A549 treated with dexamethasone at 1 μM for 4 hours (cell line): Measurements from ENCODE around the gene FSTL5. TPM values are rescaled to one million over a fixed set of nuclear protein-coding genes. Genes with fewer than 3 reads are reported as not detected.

Experiments used
- total RNA-seq: library from RNA; stranded (reverse); fragments of 200-300 nt; extraction: Qiagen RNA extraction; gene quantifications from 5 replicates; pipeline ENCODE4 v1.2.3, GENCODE V29; 2022

FSTL5 gene
- 0.05 TPM in 1 of 5 replicates, not detected in the others for total RNA-seq

DNA sequence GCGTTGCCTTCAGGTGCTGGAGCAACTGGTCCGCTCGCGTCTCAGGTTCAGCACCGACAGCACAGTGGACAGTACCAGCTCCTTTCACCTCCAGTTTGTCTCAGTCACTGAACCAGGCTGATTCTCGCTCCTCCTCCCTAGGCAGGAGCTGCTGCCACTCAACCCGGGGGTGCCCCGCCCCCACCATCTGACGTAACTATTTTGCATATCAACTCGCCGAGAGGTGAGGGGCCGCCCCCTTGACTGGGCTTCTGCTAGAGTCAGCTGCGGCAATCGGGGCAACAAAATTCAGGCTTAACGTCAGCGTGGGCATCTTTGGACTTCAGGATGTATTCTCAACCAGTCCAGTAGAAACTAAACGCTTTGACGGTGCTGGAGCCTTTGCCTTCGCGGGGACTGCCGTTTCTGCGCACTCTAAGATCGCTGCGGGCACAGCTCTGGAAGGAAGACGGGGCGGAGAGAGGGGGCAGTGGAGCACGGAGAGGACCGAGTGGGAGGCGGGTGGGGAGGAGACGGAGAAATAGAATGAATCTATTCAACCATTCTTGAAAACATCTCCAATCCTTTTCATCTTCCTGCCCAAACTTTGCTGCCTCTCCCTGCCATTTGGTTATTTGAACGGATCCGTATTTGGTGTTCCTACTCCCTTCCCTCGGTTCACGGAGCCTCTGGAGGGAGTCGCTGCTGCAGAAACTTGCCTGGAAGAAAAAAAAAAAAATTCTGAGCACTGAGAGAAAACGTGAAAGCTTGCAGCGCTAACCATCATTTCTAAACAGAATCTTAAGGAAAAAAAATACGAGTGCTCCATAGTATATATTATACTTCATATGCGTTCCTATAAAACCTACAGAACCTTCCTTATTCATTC is at the start of gene FSTL5:
Gene FSTL5 (minus strand): TSS at position 109 of the 868 bp plus-strand sequence. CDS start 52,604 bp downstream, outside the sequence.

